GM12878 (cell line): ENCODE data around the gene RBMS3. TPM values are rescaled to one million over a fixed set of nuclear protein-coding genes. Genes with fewer than 3 reads are reported as not detected.

Source experiments
- ATAC-seq: fragments of 200-7000 bp; cut with Tn5 transposase; 3 replicates; pipeline ENCODE4 v1.9.1; 2020; ENCODE audit warnings: mild to moderate bottlenecking, moderate library complexity
- BruUV-seq: library from RNA; stranded (reverse); fragments of 400-500 nt; replicated peaks from 2 replicates; lab custom pipeline; 2021; lab: Mats Ljungman, UMichigan
- CTCF ChIA-PET: fragments of 300-600 bp; sonication (Branson Sonifier 250); formaldehyde crosslinking; extraction: SDS; loops from one replicate; lab custom pipeline; 2021; ENCODE audit warnings: inconsistent platforms; lab: Yijun Ruan, JAX
- POLR2A ChIA-PET: fragments of 350-600 bp; formaldehyde crosslinking; extraction: SDS; loops from one replicate; lab custom pipeline; 2021; ENCODE audit warnings: inconsistent platforms; lab: Charles Lee
- RAD21 ChIA-PET: fragments of 300-600 bp; sonication (Branson Sonifier 250); formaldehyde crosslinking; loops from one replicate; lab custom pipeline; 2023; ENCODE audit warnings: antibody characterized with exemption; ENCODE audit not compliant: unreplicated experiment; lab: Charles Lee
- SMC1A ChIA-PET: fragments of 300-600 bp; sonication (Branson Sonifier 250); formaldehyde crosslinking; loops from one replicate; lab custom pipeline; 2023; ENCODE audit not compliant: unreplicated experiment, uncharacterized antibody; lab: Charles Lee
- DNase-seq: peaks from one replicate; pipeline ENCODE4 v3.0.0-alpha.2; 2011; ENCODE audit warnings: low read depth, low spot score
- FAIRE-seq: peaks from 3 replicates; lab custom pipeline; 2011; peaks lifted over from hg19 to GRCh38; lab: Jason Lieb, UNC
- H2AFZ ChIP-seq: 2 replicates; pipeline ENCODE4 v1.6.0; 2011; ENCODE audit warnings: low read depth, low read length, control low read depth; ENCODE audit not compliant: control insufficient read depth
- H3K27ac ChIP-seq: 2 replicates; pipeline ENCODE4 v1.5.1; 2011; ENCODE audit warnings: control low read depth; ENCODE audit not compliant: control insufficient read depth, insufficient read depth
- H3K27me3 ChIP-seq, 2 experiments: replicated peaks in 1 of 2; 2 replicates each; pipeline versions ENCODE4 v1.6.0 to v1.6.1; 2011; ENCODE audit warnings: low read length in 1 of 2; ENCODE audit not compliant: control insufficient read depth in 2 of 2, insufficient read depth in 2 of 2
- H3K36me3 ChIP-seq, 2 experiments: 2 replicates each; pipeline ENCODE4 v1.5.1; 2011; ENCODE audit warnings: low read length in 1 of 2; ENCODE audit not compliant: control insufficient read depth in 2 of 2, insufficient read depth in 2 of 2
- H3K4me1 ChIP-seq: 2 replicates; pipeline ENCODE4 v1.6.1; 2011; ENCODE audit warnings: mild to moderate bottlenecking, low read length, moderate library complexity, mixed read lengths; ENCODE audit not compliant: control insufficient read depth, insufficient read depth
- H3K4me2 ChIP-seq: 2 replicates; pipeline ENCODE4 v1.6.0; 2011; ENCODE audit warnings: control low read depth; ENCODE audit not compliant: control insufficient read depth, insufficient read depth
- H3K4me3 ChIP-seq: fragments of 200-600 bp; sonication (generic); 2 replicates; pipeline ENCODE4 v1.5.1; 2016
- H3K79me2 ChIP-seq: 2 replicates; pipeline ENCODE4 v1.6.0; 2011; ENCODE audit warnings: low read length; ENCODE audit not compliant: control insufficient read depth, insufficient read depth
- H3K9ac ChIP-seq: 2 replicates; pipeline ENCODE4 v1.8.0; 2011; ENCODE audit warnings: low read length, control low read depth, mixed read lengths; ENCODE audit not compliant: control insufficient read depth, insufficient read depth
- H3K9me3 ChIP-seq: replicated peaks from 3 replicates; pipeline ENCODE4 v1.5.1; 2011; ENCODE audit warnings: mild to moderate bottlenecking, low read length; ENCODE audit not compliant: control insufficient read depth, insufficient read depth
- H4K20me1 ChIP-seq: 2 replicates; pipeline ENCODE4 v1.6.0; 2011; ENCODE audit not compliant: control insufficient read depth, insufficient read depth
- EP300 ChIP-seq, 2 experiments: fragments of 150-350 bp in 1 of 2; IDR thresholded peaks; 2 replicates each; pipeline ENCODE4 v1.6.1; 2011 to 2012; ENCODE audit warnings: low read depth in 2 of 2, low read length in 2 of 2, borderline replicate concordance in 1 of 2, improper control_type of control experiment in 1 of 2, inconsistent platforms in 1 of 2; ENCODE audit not compliant: control insufficient read depth in 1 of 2
- IKZF2 ChIP-seq, 2 experiments: fragments of 450-650 bp; IDR thresholded peaks; 2 replicates each; pipeline ENCODE4 v1.6.1; 2017; ENCODE audit warnings: mild to moderate bottlenecking in 2 of 2, moderate library complexity in 2 of 2
- IRF5 ChIP-seq: fragments of 450-650 bp; IDR thresholded peaks from 2 replicates; pipeline ENCODE4 v1.6.1; 2017; ENCODE audit warnings: borderline replicate concordance
- KLF5 ChIP-seq: fragments of 450-650 bp; IDR thresholded peaks from 2 replicates; pipeline ENCODE4 v1.6.1; 2014; ENCODE audit warnings: mild to moderate bottlenecking; ENCODE audit not compliant: partially characterized antibody
- MAX ChIP-seq: IDR thresholded peaks from 2 replicates; pipeline ENCODE4 v1.6.1; 2012; ENCODE audit warnings: low read depth, low read length, improper control_type of control experiment
- NFYB ChIP-seq: IDR thresholded peaks from 2 replicates; pipeline ENCODE4 v1.6.1; 2011; ENCODE audit warnings: low read depth, mild to moderate bottlenecking, low read length, improper control_type of control experiment, moderate library complexity; ENCODE audit not compliant: insufficient read depth
- NKRF ChIP-seq: fragments of 450-650 bp; conservative IDR thresholded peaks from 2 replicates; pipeline ENCODE4 v1.6.1; 2017; ENCODE audit warnings: mild to moderate bottlenecking, moderate library complexity
- SPI1 ChIP-seq: IDR thresholded peaks from 2 replicates; pipeline ENCODE4 v1.6.1; 2011; ENCODE audit warnings: low read depth, mild to moderate bottlenecking, low read length, moderate library complexity, borderline replicate concordance; ENCODE audit not compliant: insufficient read depth
- SUZ12 ChIP-seq: fragments of 200-600 bp; sonication (generic); IDR thresholded peaks from one replicate; pipeline ENCODE4 v1.6.1; 2018; ENCODE audit warnings: antibody characterized with exemption, mild to moderate bottlenecking; ENCODE audit not compliant: unreplicated experiment
- WGBS: methylation state at CpG from one replicate; pipeline ENCODE4 v1.1.6; 2016; ENCODE audit warnings: low lambda C conversion rate; ENCODE audit not compliant: insufficient replicate concordance, insufficient coverage; ENCODE audit errors: missing lambda C conversion rate; 5-methylcytosine and 5-hydroxymethylcytosine counted together
- in situ Hi-C: fragments of 300-500 bp; cut with MboI; formaldehyde crosslinking; loops from 9 replicates; pipeline ENCODE4 v1.14.3; 2018; ENCODE audit warnings: mixed read lengths
- intact Hi-C: fragments of 100-400 bp; cut with micrococcal nuclease; formaldehyde crosslinking; loops from one replicate; pipeline ENCODE4 v1.14.2; 2022; ENCODE audit not compliant: unreplicated experiment
- polyA plus RNA-seq, 11 experiments: library from polyadenylated mRNA; depleted of rRNA in 4 of 11; unstranded in 6 of 11; stranded (reverse) in 5 of 11; fragments of >200 nt; fragmentation: Nextera tagmentation in 4 of 11; fragmentation: Illumina TruSeq in 1 of 11; extraction: Ambion mirVana in 4 of 11; extraction: Trizol in 1 of 11; gene quantifications; 1 replicate in 1 of 11; 2 replicates in 10 of 11; pipeline versions ENCODE4 v1.2.1 to v1.2.3, GENCODE V29; 2011 to 2016; ENCODE audit warnings: inconsistent platforms in 2 of 11, missing spikeins in 2 of 11, low read depth in 1 of 11
- total RNA-seq, 4 experiments: library from RNA; depleted of rRNA in 3 of 4; stranded (reverse); fragments of >200 nt in 3 of 4; fragmentation: Illumina TruSeq in 1 of 4; extraction: Trizol in 1 of 4; gene quantifications; 2 replicates each; pipeline versions ENCODE4 v1.2.1 to v1.2.3, GENCODE V29; 2013 to 2021

Gene RBMS3
- total and polyA plus RNA-seq, 10 of the 15 experiments (the other 5 are each of a cell fraction or from before 2014, with no cell fraction given): 0.79 to 4.7 (median 3.1) TPM

GRCh38 chr3:29494305-29495036 is 213.6 kb downstream of the RBMS3 start (continued):
- TF ChIP-seq MAX (no peak), IRF5 (no peak), NKRF (no peak), EP300 (IDR thresholded peaks at IDR 0.05; ENCODE audit: borderline replicate concordance in 1 of 2, control insufficient read depth in 1 of 2, low read depth in 2 of 2, low read length in 2 of 2) (no peak), KLF5 (no peak)

DNA sequence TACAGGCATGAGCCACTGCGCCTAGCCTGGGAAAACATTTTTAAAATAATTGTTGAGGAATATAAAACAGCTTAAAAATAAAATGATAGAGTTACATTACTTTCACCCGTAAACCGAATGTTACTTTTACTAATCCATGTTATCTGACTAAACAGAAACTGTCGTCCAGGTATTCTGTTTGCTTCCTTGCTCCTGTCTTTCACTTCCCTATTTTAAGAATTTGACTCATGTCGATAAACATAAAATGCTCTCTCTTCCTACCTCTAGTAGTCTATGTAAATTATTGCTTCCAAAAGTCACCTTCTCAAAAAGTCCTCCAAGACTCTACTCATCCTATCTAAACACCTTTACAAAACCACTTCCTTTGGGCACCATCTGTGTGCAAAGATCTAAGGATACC is 216.4 kb downstream of the RBMS3 start:
- POLR2A ChIA-PET: no interaction called here
- intact Hi-C loops (no loop called here), in situ Hi-C loops (no loop called here)
- BruUV-seq: no TSS peak
- SMC1A ChIA-PET: interaction anchor here (0.6 to 1.1 kb wide), 3 partner anchors 17 to 240 kb away, joined by 3 to 4 read pairs (median 3); no protein-coding TSS in a partner anchor
- RAD21 ChIA-PET: no interaction called here
- Histone ChIP-seq H3K4me1 (no peaks in the 10 kb centered on the region), H3K4me2 (no peak overlapping the region), H3K79me2 (no peaks in the 10 kb centered on the region), H3K9me3 (no peaks in the 10 kb centered on the region; the same call in 2 of the 3 replicates), H3K27ac (no peak overlapping the region), H3K36me3 (no peaks in the 10 kb centered on the region), H3K27me3 (no peaks in the 10 kb centered on the region), H3K9ac (no peak overlapping the region), H4K20me1 (no peaks in the 10 kb centered on the region), H3K4me3 (no peak overlapping the region), H2AFZ (no peak overlapping the region)
- DNase-seq (no peak), FAIRE-seq (no peak), ATAC-seq (no peak)
- 54% methylated on average over 5 of the region's 5 CpGs for WGBS
- CTCF ChIA-PET: no interaction called here
- TF ChIP-seq NFYB (no peak), SPI1 (peak; percentile 58; the same call in 1 of the 2 replicates), IKZF2 (IDR thresholded peaks at IDR 0.05) (0 out of 4 replicates have a peak, but pooled peaks of 1 of the 2 experiments have one; percentile 11), SUZ12 (no peak)
